AG04450 (cell line): Measurements from ENCODE around the gene PTPRJ. TPM values are rescaled to one million over a fixed set of nuclear protein-coding genes. Genes with fewer than 3 reads are reported as not detected.

Source experiments
- CTCF ChIA-PET: fragments of 300-600, 350-600 bp; formaldehyde crosslinking; extraction: SDS; loops from one replicate; lab custom pipeline; 2022; ENCODE audit warnings: antibody characterized with exemption, inconsistent platforms; lab: Charles Lee
- POLR2A ChIA-PET: fragments of 350-600 bp; formaldehyde crosslinking; extraction: SDS; loops from one replicate; lab custom pipeline; 2021; ENCODE audit warnings: antibody characterized with exemption, inconsistent platforms; lab: Yijun Ruan, JAX
- DNase-seq: peaks from one replicate; pipeline ENCODE4 v3.0.0-alpha.2; 2011; ENCODE audit warnings: low read depth, low spot score
- H3K27ac ChIP-seq: one replicate; pipeline ENCODE4 v1.5.1; 2012; ENCODE audit warnings: low read depth, low read length, control low read depth
- H3K27me3 ChIP-seq: one replicate; pipeline ENCODE4 v1.6.0; 2012; ENCODE audit warnings: low read length; ENCODE audit not compliant: control insufficient read depth, insufficient read depth
- H3K4me3 ChIP-seq: 2 replicates; pipeline ENCODE4 v1.5.1; 2011; ENCODE audit warnings: mild to moderate bottlenecking, low read depth, low read length, control low read depth
- H3K9me3 ChIP-seq: 2 replicates; pipeline ENCODE4 v1.5.1; 2012; ENCODE audit warnings: low read length; ENCODE audit not compliant: control insufficient read depth, insufficient read depth
- polyA plus RNA-seq: library from polyadenylated mRNA; depleted of rRNA; stranded (reverse); fragments of >200 nt; gene quantifications from 2 replicates; pipeline ENCODE4 v1.2.3, GENCODE V29; 2011
- TF ChIP-seq, protein P1 (sequence below): IDR thresholded peaks from 2 replicates; pipeline ENCODE4 v1.5.1; 2011; ENCODE audit warnings: low read depth, low read length, control low read depth, inconsistent platforms

The PTPRJ gene
- polyA plus RNA-seq, 1 experiment = 5.2 TPM

DNA sequence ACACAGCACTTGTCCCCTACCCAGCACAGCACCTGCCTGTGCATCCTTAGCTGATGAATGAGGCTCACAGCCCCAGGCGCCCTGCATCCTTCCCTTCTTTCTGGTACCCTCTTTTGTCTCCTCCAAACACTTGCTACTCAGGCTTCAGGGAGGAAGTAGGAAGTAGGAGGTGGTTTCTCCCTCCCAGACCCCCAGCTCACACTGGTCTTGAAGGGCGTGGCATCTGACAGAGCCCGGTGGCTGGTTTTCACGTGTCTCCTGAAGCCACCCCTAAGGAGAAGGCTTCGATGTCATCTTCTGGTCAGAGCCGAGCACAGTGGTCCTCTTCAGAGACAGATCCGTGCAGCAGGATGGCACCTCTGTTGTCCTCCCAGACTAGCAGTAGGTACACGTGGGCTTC is 109.8 kb downstream of the PTPRJ start:
- Histone ChIP-seq H3K4me3 (no peak overlapping the region), H3K27ac (no peak overlapping the region), H3K27me3 (no peaks in the 10 kb centered on the region), H3K9me3 (no peaks in the 10 kb centered on the region)
- CTCF ChIA-PET = interaction anchor here (2.0 kb wide), 1 partner anchor 156 kb away, joined by 8 read pairs; no protein-coding TSS in a partner anchor
- TF ChIP-seq, protein P1, sequence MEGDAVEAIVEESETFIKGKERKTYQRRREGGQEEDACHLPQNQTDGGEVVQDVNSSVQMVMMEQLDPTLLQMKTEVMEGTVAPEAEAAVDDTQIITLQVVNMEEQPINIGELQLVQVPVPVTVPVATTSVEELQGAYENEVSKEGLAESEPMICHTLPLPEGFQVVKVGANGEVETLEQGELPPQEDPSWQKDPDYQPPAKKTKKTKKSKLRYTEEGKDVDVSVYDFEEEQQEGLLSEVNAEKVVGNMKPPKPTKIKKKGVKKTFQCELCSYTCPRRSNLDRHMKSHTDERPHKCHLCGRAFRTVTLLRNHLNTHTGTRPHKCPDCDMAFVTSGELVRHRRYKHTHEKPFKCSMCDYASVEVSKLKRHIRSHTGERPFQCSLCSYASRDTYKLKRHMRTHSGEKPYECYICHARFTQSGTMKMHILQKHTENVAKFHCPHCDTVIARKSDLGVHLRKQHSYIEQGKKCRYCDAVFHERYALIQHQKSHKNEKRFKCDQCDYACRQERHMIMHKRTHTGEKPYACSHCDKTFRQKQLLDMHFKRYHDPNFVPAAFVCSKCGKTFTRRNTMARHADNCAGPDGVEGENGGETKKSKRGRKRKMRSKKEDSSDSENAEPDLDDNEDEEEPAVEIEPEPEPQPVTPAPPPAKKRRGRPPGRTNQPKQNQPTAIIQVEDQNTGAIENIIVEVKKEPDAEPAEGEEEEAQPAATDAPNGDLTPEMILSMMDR = no peak
- POLR2A ChIA-PET = no interaction called here
- DNase-seq = no peak

DNA sequence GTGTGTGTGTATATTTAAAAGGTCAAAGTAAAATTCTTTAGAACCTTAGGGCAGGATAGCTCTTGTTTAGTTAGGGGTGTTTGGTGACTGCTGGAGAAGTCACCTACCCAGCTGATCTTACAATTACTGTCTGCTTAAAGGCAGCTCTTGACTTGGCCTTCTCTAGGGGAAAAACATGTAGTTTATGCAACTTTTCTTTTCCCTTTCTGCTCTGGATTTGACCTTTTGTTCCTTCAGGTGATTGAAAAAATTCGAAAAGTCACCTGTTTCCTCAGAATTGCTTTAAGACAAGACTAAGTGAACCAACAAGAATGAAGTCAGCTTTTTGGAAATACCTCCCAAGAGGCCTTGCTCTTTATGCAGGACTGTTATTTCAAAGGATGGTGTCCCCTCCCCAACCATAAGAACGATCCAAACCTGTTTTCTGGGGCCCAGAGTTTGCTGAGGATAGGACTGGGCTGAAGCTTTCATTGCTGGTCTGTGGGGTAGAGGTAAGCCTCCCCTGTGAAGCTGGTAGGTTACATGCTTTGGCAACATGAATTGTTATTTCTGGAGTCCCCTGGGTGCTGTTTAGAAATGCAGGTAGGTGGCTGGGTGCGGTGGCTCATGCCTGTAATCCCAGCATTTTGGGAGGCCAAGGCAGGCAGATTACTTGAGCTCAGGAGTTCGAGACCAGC is 111.2 kb downstream of the PTPRJ start:
- POLR2A ChIA-PET = interaction anchor here (0.6 kb wide), 1 partner anchor 76 kb away, joined by 3 read pairs; no protein-coding TSS in a partner anchor

DNA sequence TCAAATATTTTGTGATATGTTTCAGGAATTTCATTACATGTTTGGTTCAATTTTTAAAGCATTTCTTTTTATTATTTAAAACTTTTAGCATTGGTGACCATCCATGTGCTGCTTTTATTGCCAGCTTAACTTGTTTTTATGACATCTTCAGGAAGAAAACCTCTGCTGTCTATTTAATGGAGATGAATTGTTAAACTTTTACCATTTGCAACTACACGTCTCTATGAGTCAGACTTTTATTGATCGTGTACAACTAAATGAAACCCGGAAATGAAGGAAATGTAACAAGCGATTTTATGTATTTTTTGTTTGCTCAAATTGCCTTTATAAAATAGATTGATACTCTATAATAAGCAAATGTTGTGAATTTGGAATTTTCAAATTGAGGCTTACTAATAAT is 113.0 kb downstream of the PTPRJ start:
- TF ChIP-seq, protein P1 = no peak
- CTCF ChIA-PET = interaction anchor here (1.0 to 1.9 kb wide), 3 partner anchors 16 to 159 kb away, joined by 3 to 10 read pairs (median 5); no protein-coding TSS in a partner anchor
- no peak overlapping the region for H3K4me3 ChIP-seq
- H3K9me3 ChIP-seq = no peaks in the 10 kb centered on the region
- H3K27me3 ChIP-seq = no peaks in the 10 kb centered on the region
- no peak overlapping the region for H3K27ac ChIP-seq
- no peak for DNase-seq
- POLR2A ChIA-PET = no interaction called here

More for the DNA sequence above, 111.2 kb downstream of the PTPRJ start:
- TF ChIP-seq, protein P1 = no peak
- H3K9me3 ChIP-seq = no peaks in the 10 kb centered on the region
- no peaks in the 10 kb centered on the region for H3K27me3 ChIP-seq
- CTCF ChIA-PET = interaction anchor here (0.8 kb wide), 1 partner anchor 17 kb away, joined by 4 read pairs; no protein-coding TSS in a partner anchor
- no peak for DNase-seq
- H3K27ac ChIP-seq = no peak overlapping the region
- H3K4me3 ChIP-seq = no peak overlapping the region

DNA sequence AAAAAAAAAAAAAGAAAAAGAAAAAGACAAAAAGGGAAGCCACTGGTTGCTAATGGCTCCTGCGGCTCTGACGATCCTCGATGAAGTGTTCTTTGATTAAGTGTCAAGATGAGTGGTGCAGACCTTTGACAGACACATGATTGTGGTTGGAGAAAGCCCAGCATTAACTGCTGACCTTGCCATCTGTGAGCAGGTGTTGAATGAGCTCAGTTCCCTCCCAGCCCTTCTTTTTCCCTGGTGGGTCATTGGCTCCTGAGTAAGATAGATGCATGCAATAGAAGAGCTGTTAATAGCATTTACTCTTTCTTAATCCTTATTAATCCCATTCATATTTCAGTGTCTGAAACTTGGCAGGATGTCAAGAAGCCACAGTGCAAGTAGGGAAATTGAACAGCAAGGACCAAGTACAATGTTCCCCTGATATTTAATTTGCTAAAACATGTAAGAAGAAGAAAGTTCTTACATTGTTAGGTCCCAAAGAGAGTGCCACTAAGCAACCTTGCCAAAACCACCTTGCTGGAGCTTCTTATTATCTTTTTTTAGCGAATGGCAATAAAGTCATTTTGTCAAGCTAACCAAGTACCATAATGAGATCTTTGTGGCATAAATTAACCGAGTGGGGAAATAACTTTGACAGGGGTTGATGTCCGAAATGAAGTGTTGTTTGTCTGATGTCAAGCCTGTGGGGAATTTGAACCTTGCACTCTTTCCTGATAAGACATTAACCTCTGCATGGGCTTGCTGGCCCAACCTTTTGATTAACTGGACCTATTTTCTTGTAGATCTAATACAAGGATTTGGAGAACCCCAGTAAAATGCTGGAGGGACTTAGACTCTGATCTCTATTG is 113.7 kb downstream of the PTPRJ start:
- Histone ChIP-seq H3K9me3 (no peaks in the 10 kb centered on the region), H3K27me3 (no peaks in the 10 kb centered on the region), H3K27ac (no peak overlapping the region), H3K4me3 (no peak overlapping the region)
- ChIA-PET POLR2A (interaction anchor here (0.6 kb wide), 1 partner anchor 94 kb away, joined by 8 read pairs; no protein-coding TSS in a partner anchor), CTCF (interaction anchor here (1.1 to 1.9 kb wide), 2 partner anchors 16 to 160 kb away, joined by 3 to 10 read pairs; no protein-coding TSS in a partner anchor)
- TF ChIP-seq, protein P1 = no peak
- no peak for DNase-seq
